Smooth muscle cell (in vitro differentiated cells): ENCODE data around the gene CABLES2. TPM values are rescaled to one million over a fixed set of nuclear protein-coding genes. Genes with fewer than 3 reads are reported as not detected.
"Not testable (repeated sequence)": the region's sequence is repeated elsewhere in the genome, so short reads cannot be mapped to it uniquely, and the experiment has no call there.

Experiments used
- DNase-seq: peaks from one replicate; lab custom pipeline; 2025; ENCODE audit not compliant: unreplicated experiment; lab: John Stamatoyannopoulos, UW
- H2AFZ ChIP-seq: fragments of 200-600 bp; sonication (generic); 2 replicates; pipeline ENCODE4 v1.6.0; 2016; ENCODE audit warnings: antibody characterized with exemption, low read depth, mild to moderate bottlenecking
- H3F3A ChIP-seq: fragments of 200-600 bp; sonication (generic); 2 replicates; pipeline ENCODE4 v1.6.0; 2017; ENCODE audit warnings: antibody characterized with exemption, low read depth
- H3K27ac ChIP-seq: fragments of 200-600 bp; sonication (generic); 2 replicates; pipeline ENCODE4 v1.5.1; 2016; ENCODE audit warnings: low read depth, mild to moderate bottlenecking
- H3K27me3 ChIP-seq: fragments of 200-600 bp; sonication (generic); 2 replicates; pipeline ENCODE4 v1.6.1; 2016; ENCODE audit warnings: low read depth, mild to moderate bottlenecking
- H3K36me3 ChIP-seq: fragments of 200-600 bp; sonication (generic); 2 replicates; pipeline ENCODE4 v1.5.1; 2016; ENCODE audit warnings: low read depth
- H3K4me1 ChIP-seq: fragments of 200-600 bp; sonication (generic); 2 replicates; pipeline ENCODE4 v1.5.1; 2016; ENCODE audit warnings: low read depth
- H3K4me2 ChIP-seq: fragments of 200-600 bp; sonication (generic); 2 replicates; pipeline ENCODE4 v1.6.0; 2016; ENCODE audit warnings: mild to moderate bottlenecking
- H3K4me3 ChIP-seq: fragments of 200-600 bp; sonication (generic); 2 replicates; pipeline ENCODE4 v1.5.1; 2016; ENCODE audit warnings: mild to moderate bottlenecking
- H3K79me2 ChIP-seq: fragments of 200-600 bp; sonication (generic); 2 replicates; pipeline ENCODE4 v1.6.0; 2016; ENCODE audit warnings: low read depth, mild to moderate bottlenecking
- H3K9ac ChIP-seq: fragments of 200-600 bp; sonication (generic); 2 replicates; pipeline ENCODE4 v1.6.0; 2016; ENCODE audit warnings: low read depth
- H3K9me3 ChIP-seq: fragments of 200-600 bp; sonication (generic); replicated peaks from 2 replicates; pipeline ENCODE4 v1.5.1; 2016; ENCODE audit warnings: low read depth
- H4K20me1 ChIP-seq: fragments of 200-600 bp; sonication (generic); 2 replicates; pipeline ENCODE4 v1.6.0; 2016; ENCODE audit warnings: low read depth
- WGBS: methylation state at CpG from one replicate; pipeline ENCODE4 v1.1.7; 2016; ENCODE audit warnings: low lambda C conversion rate; 5-methylcytosine and 5-hydroxymethylcytosine counted together
- polyA plus RNA-seq: library from polyadenylated mRNA; unstranded; fragments of >200 nt; fragmentation: Nextera tagmentation; extraction: Ambion mirVana; gene quantifications from 2 replicates; pipeline ENCODE4 v1.2.1, GENCODE V29; 2016
- total RNA-seq: library from RNA; depleted of rRNA; stranded (reverse); fragments of >200 nt; gene quantifications from 2 replicates; pipeline ENCODE4 v1.2.3, GENCODE V29; 2014
- TF ChIP-seq, protein P1 (sequence below): fragments of 200-600 bp; sonication (generic); IDR thresholded peaks from 2 replicates; pipeline ENCODE4 v1.5.1; 2017; ENCODE audit warnings: borderline replicate concordance, mild to moderate bottlenecking, antibody characterized with exemption; ENCODE audit not compliant: insufficient read depth, poor library complexity, severe bottlenecking

Gene CABLES2
- total and polyA plus RNA-seq, 2 experiments from 2014 or later, result 7.4 to 7.6 TPM

DNA sequence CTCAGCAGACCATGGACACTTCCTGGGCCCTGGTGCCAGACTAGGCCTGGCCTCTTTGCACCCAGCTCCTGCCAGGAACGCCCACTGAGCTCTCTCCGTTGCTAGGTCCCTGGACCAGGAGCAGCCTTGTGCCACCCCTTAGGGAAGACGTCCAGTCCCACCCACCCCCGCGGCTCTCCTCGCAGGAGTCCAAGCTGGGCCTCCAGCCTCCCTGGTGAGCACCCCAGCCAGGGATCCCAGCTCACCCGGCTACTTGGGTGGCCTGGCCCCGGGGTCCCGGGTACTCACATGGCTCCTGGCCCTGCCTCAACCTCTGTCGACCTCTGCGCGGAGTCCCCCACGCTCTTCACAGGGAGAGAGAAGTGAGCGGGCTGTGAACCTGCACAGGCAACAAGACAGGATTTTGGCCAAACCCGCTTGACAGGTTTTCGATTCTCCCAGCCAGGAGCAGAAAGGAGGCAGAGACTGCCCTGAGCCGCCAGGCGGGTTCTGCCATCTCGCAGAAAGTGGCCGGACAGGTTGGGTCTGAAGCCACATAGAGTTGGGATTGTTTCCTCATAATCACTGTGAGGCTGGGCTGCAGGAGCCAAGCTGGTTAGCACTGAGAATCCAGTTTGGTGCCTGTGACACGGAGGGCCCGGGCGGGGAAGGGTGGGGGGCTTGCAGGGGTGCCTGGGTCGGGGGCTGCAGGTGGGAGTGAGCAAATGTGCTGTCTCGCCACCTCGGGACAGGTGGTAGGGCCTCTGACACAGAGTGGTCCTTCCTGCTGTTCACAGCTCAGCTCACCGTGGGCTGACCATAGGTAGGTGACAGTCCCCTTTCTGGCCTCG, 20.3 kb upstream of the CABLES2 start, which contains the start of gene RBBP8NL:
Gene RBBP8NL (minus strand): TSS at position 368 of the 830 bp plus-strand sequence. CDS start 7,892 bp downstream, outside the sequence.
- Histone ChIP-seq H2AFZ (no peak within 1 kb of the TSS), H3K79me2 (no peaks in the 10 kb centered on the region), H3K4me2 (peak within 1 kb of the TSS; percentile 68), H3K27me3 (no peaks in the 10 kb centered on the region), H3K4me3 (peak within 1 kb of the TSS; percentile 9), H3K9me3 (no peaks in the 10 kb centered on the region), H3K27ac (peak within 1 kb of the TSS; percentile 35), H3K36me3 (no peaks in the 10 kb centered on the region), H3F3A (no peaks in the 10 kb centered on the region), H4K20me1 (no peaks in the 10 kb centered on the region), H3K9ac (no peak within 1 kb of the TSS), H3K4me1 (peaks cover 3% of the 10 kb centered on the region)
- no peak for DNase-seq
- WGBS, result 68% methylated on average over 25 of the region's 28 CpGs
- TF ChIP-seq, protein P1, sequence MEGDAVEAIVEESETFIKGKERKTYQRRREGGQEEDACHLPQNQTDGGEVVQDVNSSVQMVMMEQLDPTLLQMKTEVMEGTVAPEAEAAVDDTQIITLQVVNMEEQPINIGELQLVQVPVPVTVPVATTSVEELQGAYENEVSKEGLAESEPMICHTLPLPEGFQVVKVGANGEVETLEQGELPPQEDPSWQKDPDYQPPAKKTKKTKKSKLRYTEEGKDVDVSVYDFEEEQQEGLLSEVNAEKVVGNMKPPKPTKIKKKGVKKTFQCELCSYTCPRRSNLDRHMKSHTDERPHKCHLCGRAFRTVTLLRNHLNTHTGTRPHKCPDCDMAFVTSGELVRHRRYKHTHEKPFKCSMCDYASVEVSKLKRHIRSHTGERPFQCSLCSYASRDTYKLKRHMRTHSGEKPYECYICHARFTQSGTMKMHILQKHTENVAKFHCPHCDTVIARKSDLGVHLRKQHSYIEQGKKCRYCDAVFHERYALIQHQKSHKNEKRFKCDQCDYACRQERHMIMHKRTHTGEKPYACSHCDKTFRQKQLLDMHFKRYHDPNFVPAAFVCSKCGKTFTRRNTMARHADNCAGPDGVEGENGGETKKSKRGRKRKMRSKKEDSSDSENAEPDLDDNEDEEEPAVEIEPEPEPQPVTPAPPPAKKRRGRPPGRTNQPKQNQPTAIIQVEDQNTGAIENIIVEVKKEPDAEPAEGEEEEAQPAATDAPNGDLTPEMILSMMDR, result no peak

DNA sequence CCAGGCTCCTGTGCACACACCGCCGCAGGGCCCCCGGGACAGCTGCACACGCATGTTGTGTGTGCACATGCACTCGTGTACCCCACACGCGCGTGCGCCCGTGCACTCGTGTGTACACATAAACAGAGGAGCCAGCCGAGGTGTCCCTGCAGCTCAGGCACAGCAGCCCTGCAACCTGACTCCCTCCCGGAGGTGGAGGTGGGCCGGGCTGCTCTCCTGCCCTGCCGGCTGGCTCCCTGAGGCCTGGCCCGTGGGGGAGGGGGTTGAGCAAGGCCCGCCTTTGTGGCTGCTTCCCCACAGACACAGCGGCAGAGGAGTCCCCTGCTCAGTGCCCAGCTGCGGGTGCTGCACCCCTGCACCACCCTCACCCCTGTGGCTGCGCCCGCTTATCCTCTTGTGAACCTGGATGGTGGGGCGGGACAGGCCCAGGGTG, 19.6 kb upstream of the CABLES2 start:
- no peak for DNase-seq
- H3K4me2 ChIP-seq, result peak overlapping the region; percentile 68
- no peaks in the 10 kb centered on the region for H3F3A ChIP-seq
- peak overlapping the region; percentile 9 for H3K4me3 ChIP-seq
- H3K9me3 ChIP-seq, result no peaks in the 10 kb centered on the region
- no peaks in the 10 kb centered on the region for H3K36me3 ChIP-seq
- H3K9ac ChIP-seq, result no peak overlapping the region
- no peaks in the 10 kb centered on the region for H3K27me3 ChIP-seq
- H3K27ac ChIP-seq, result no peak overlapping the region
- 63% methylated on average over 21 of the region's 22 CpGs for WGBS
- H2AFZ ChIP-seq, result no peak overlapping the region
- peaks cover 3% of the 10 kb centered on the region for H3K4me1 ChIP-seq
- TF ChIP-seq, protein P1, result no peak
- H3K79me2 ChIP-seq, result no peaks in the 10 kb centered on the region
- H4K20me1 ChIP-seq, result no peaks in the 10 kb centered on the region

DNA sequence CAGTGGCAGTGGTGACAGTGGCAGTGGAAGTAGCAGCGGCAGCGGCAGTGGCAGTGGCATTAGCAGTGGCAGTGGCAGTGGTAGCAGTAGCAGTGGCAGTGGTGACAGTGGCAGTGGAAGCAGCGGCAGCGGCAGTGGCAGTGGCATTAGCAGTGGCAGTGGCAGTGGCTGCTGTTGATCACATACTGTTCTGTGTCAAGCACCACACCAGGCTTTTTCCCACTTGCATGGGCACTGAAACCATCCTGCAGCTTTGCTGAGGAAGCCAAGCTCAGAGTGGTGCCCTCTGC, 18.9 kb upstream of the CABLES2 start:
- H3K27ac ChIP-seq, H3K27me3 ChIP-seq, H3K36me3 ChIP-seq, H3K4me2 ChIP-seq, H3K9me3 ChIP-seq, H2AFZ ChIP-seq, H3F3A ChIP-seq, DNase-seq, H3K4me3 ChIP-seq, H3K9ac ChIP-seq, H4K20me1 ChIP-seq, H3K4me1 ChIP-seq, H3K79me2 ChIP-seq: not testable (repeated sequence)
- WGBS, result 100% methylated on average over 4 of the region's 4 CpGs

DNA sequence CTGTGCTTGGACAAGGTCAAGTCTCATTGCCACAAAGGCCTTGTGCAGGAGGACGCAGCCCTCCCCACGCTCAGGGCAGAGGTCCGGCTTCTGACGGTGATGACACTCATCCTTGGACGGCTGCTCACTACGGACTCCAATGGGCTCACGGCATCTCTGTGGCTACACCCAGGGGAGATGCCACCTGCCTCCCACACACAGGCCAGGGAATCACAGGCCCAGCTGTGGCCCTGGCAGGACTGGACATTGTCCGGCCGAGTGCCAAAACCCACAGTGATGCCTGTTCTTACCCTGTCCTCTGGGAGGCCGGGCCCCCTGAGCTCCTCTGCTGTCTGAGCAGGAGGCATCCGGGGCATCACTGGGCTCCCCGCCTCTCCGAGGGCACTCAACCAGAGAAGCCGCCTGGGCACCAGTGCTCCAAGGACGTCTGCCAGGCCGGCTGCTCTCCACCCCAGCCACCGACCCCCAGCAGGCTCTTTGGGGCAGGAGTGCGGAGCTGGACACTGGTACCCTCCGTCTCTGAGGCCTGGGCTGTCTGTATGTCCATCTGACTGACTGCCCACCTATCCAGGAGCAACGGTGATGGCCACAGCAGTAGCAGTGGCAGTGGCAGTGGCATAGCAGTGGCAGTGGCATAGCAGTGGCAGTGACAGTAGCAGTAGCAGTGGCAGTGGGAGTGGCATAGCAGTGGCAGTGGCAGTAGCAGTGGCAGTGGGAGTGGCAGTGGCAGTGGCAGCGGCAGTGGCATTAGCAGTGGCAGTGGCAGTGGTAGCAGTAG, 18.4 kb upstream of the CABLES2 start:
- Histone ChIP-seq H3K9me3 (no peaks in the 10 kb centered on the region), H3K4me3 (no peak overlapping the region), H3K4me1 (peaks cover 3% of the 10 kb centered on the region), H3K27me3 (no peaks in the 10 kb centered on the region), H3K79me2 (no peaks in the 10 kb centered on the region), H3K9ac (no peak overlapping the region), H3K36me3 (no peaks in the 10 kb centered on the region), H3F3A (no peaks in the 10 kb centered on the region), H4K20me1 (no peaks in the 10 kb centered on the region), H3K27ac (no peak overlapping the region), H2AFZ (no peak overlapping the region), H3K4me2 (no peak overlapping the region)
- TF ChIP-seq, protein P1, result no peak
- no peak for DNase-seq
- WGBS, result 91% methylated on average over 21 of the region's 21 CpGs
